ENCODE measurements around the gene SLC34A3.

The SLC34A3 gene

GRCh38 chr9:137270929-137271695, 40.4 kb downstream of the SLC34A3 start:
- no peak for TF ChIP-seq POLR2AphosphoS5 (IDR thresholded peaks at IDR 0.05; ENCODE audit: low read depth, low read length)
- no peak for TF ChIP-seq REST (IDR thresholded peaks at IDR 0.05; ENCODE audit: insufficient read depth in 1 of 2, low read depth in 2 of 2, low read length in 2 of 2)
- no peak for TF ChIP-seq FOXP2 (optimal IDR thresholded peaks at IDR 0.05; ENCODE audit: borderline replicate concordance, extremely low read depth, extremely low read length, insufficient read depth)
- no peak for TF ChIP-seq TAF1 (IDR thresholded peaks at IDR 0.05; ENCODE audit: borderline replicate concordance, insufficient read depth, low read length)
- TF ChIP-seq SIN3A (IDR thresholded peaks at IDR 0.05; ENCODE audit: borderline replicate concordance, insufficient read depth, low read length): no peak

DNA sequence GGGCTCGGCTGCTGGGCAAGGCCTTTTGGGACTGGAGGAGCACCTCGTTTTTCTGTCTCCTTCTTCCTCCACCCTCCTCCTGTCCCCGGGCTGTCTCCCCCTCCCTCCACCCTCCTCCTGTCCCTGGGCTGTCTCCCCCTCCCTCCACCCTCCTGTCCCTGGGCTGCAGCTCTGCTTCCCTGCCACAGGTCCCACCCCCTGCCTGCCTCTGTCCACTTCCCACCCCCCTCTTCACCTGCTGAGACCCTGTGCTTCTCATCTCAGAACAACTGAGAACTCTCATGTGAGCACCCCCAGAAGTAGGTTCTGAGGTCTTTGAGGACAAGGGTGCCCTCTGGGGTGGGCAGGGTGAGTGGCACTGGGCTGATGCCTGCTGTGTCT, 41.0 kb downstream of the SLC34A3 start:
- TF ChIP-seq REST (IDR thresholded peaks at IDR 0.05; ENCODE audit: insufficient read depth in 1 of 2, low read depth in 2 of 2, low read length in 2 of 2) (no peak), POLR2AphosphoS5 (IDR thresholded peaks at IDR 0.05; ENCODE audit: low read depth, low read length) (no peak), TAF1 (IDR thresholded peaks at IDR 0.05; ENCODE audit: borderline replicate concordance, insufficient read depth, low read length) (no peak), FOXP2 (optimal IDR thresholded peaks at IDR 0.05; ENCODE audit: borderline replicate concordance, extremely low read depth, extremely low read length, insufficient read depth) (no peak), SIN3A (IDR thresholded peaks at IDR 0.05; ENCODE audit: borderline replicate concordance, insufficient read depth, low read length) (no peak)

DNA sequence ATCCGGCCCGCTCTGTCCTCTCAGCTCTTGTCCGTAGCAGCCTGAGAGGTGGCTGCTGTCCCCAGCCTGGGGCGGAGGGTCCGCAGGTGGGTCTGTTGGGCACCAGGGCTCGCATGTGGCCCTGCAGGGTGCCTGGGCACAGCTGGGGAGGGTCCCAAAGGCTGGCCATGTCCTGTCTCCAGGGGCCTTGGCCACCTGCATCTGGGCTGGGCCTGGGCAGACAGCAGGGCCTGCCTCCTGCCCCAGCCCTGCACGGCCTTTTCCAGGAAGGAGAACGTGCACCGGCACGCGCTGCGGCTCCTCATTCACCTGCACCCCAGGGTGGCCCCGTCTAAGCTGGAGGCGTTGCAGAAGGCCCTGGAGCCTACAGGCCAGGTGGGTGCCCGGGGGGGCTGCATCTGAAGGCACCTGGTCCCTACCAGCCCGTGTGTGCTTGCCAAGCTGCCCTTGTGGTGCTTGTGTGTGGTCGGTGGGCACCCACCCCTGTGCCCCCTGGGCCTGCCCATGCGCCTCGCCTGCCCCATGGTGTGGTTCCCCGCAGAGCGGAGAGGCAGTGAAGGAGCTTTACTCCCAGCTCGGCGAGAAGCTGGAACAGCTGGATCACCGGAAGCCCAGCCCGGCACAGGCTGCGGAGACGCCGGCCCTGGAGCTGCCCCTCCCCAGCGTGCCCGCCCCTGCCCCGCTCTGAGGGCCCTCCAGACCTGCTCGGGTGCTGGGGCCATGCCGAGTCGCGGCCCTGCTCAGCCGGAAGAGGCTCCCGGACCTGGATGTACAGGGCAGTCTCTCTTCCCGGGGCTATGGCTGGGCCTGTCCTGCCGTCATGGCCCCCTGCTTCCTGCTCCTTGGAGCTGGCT, 41.8 kb downstream of the SLC34A3 start:
- TF ChIP-seq FOXP2 (optimal IDR thresholded peaks at IDR 0.05; ENCODE audit: borderline replicate concordance, extremely low read depth, extremely low read length, insufficient read depth) (no peak), TAF1 (IDR thresholded peaks at IDR 0.05; ENCODE audit: borderline replicate concordance, insufficient read depth, low read length) (no peak), REST (IDR thresholded peaks at IDR 0.05; ENCODE audit: insufficient read depth in 1 of 2, low read depth in 2 of 2, low read length in 2 of 2) (no peak), POLR2AphosphoS5 (IDR thresholded peaks at IDR 0.05; ENCODE audit: low read depth, low read length) (no peak), SIN3A (IDR thresholded peaks at IDR 0.05; ENCODE audit: borderline replicate concordance, insufficient read depth, low read length) (no peak)

DNA sequence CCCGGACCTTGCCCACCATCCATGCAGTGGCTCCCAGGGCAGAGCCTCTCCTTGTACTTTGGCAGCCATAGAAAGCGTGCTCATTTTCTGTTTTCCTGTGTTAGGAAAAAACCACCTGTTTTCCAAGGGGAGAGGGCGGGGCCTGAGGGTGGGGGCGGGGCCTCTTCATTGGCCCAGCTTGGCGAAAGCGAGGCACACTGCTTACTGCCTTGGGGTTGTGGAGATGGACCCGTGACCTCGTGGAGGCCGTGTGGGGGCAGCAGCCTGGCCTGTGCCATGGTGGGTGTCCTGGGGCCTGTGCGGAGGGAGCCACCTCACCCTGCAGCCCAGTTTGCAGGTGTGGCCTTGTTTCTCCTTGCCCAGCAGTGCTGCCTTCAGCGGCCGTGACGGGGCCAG, 42.4 kb downstream of the SLC34A3 start:
- TF ChIP-seq POLR2AphosphoS5 (IDR thresholded peaks at IDR 0.05; ENCODE audit: low read depth, low read length): no peak
- TF ChIP-seq TAF1 (IDR thresholded peaks at IDR 0.05; ENCODE audit: borderline replicate concordance, insufficient read depth, low read length): no peak
- no peak for TF ChIP-seq SIN3A (IDR thresholded peaks at IDR 0.05; ENCODE audit: borderline replicate concordance, insufficient read depth, low read length)
- no peak for TF ChIP-seq FOXP2 (optimal IDR thresholded peaks at IDR 0.05; ENCODE audit: borderline replicate concordance, extremely low read depth, extremely low read length, insufficient read depth)
- no peak for TF ChIP-seq REST (IDR thresholded peaks at IDR 0.05; ENCODE audit: insufficient read depth in 1 of 2, low read depth in 2 of 2, low read length in 2 of 2)

All from PFSK-1 (cell line).